Activated CD8-positive, alpha-beta memory T cell treated with anti-CD3 and anti-CD28 coated beads, Interleukin-2, amount 50 U/mL, for 48 hours (primary cell): Measurements from ENCODE around the gene UBE2H.

ENCODE experiments used
- DNase-seq: peaks from one replicate; pipeline ENCODE4 v3.0.0-alpha.2; 2020

Gene UBE2H

DNA sequence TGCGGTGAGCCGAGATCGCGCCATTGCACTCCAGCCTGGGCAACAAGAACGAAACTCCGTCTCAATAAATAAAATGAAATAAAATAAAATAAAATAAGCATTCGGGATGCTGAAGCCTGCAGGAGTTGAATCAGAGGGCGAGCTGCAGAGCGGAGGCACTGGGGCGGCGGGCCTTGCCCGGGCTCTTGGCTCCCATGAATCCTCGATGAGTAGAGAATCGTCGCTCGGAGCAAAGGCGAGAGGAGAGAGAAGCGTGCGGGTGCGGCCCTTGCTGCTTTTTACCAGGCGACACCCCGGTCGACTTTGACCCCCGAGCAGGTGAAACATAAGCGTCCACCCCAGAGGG lies 168.3 kb downstream of the UBE2H start:
- no peak for DNase-seq

GRCh38 chr7:129783584-129783919 lies 169.2 kb downstream of the UBE2H start:
- DNase-seq: no peak

GRCh38 chr7:129782818-129783583 lies 169.8 kb downstream of the UBE2H start:
- peak; percentile 60 for DNase-seq

- DNase-seq: peak; percentile 62
Observed at GRCh38 chr7:129781928-129782817, 170.6 kb downstream of the UBE2H start.

DNA sequence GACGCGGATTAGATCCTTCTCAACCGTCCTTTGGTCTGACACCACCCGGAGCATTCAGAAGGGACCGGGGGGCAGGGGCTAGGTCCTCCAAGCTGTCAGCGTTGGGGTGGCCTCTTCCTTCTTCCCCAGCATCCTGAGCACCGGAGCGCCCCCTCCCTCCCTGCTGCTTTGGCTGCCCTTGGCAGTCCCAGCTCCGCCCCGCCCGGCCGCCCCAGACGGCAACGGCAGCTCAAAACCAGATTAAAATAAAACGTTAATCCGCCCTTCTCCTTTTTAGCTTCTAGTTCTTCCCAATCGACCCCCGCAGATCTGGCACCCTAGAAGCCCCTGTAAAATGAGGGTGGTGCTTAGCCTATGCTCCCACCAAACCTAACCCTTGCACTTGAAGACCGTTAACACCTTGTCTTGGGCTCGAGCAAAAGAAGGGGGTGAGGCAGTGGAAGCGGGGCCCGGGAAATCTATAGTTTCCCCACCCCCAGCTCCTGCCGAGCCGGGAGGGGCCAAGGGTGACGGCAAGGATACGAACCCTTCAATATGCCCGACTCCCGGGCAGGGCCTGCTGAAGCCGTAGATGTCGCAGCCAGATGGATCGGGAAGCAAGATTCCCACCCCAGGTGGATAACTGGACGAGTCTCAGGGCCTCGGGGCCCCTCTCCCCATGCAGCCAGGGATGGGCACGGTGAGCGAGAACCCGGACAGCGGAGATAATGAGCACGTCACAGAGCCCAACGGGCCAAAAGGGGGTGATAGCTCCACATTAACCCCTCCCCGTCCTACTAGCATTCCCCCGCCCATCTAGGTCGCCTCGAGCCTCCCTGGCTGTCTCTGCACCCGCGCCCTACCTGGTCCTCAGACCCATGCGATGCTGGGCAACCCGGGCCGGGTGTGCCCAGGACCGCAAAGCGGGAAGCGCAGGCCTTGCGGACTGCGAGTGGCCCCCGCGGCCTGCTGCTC lies 171.5 kb downstream of the UBE2H start:
- DNase-seq: peak; percentile 67
